ENCODE data around the gene PLEKHO1.
"Not testable (repeated sequence)": the region's sequence is repeated elsewhere in the genome, so short reads cannot be mapped to it uniquely, and the experiment has no call there.

PLEKHO1 gene

DNA sequence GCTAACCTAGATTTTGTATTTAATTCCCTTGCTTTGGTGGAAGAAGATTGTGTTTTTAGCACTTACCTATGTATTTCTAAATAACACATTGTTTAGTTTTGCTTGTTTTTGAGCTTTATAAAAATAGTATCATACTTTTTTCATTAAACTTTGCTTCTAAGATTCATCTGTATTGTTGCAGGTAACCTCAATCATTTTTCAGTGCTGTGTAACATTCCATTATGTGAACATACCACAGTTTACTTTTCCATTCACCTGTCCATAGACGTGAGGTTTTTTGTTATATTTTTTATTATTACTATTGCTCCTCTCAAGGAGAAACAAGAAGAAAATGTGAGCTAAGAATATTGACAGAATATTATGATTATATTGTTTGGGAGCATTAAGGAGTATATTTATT lies 15.2 kb upstream of the PLEKHO1 start:
- TF ChIP-seq, protein P1, sequence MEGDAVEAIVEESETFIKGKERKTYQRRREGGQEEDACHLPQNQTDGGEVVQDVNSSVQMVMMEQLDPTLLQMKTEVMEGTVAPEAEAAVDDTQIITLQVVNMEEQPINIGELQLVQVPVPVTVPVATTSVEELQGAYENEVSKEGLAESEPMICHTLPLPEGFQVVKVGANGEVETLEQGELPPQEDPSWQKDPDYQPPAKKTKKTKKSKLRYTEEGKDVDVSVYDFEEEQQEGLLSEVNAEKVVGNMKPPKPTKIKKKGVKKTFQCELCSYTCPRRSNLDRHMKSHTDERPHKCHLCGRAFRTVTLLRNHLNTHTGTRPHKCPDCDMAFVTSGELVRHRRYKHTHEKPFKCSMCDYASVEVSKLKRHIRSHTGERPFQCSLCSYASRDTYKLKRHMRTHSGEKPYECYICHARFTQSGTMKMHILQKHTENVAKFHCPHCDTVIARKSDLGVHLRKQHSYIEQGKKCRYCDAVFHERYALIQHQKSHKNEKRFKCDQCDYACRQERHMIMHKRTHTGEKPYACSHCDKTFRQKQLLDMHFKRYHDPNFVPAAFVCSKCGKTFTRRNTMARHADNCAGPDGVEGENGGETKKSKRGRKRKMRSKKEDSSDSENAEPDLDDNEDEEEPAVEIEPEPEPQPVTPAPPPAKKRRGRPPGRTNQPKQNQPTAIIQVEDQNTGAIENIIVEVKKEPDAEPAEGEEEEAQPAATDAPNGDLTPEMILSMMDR (IDR thresholded peaks at IDR 0.05; ENCODE audit: low read depth, low read length, missing control alignments), result no peak
- DNase-seq (ENCODE audit: low read depth), result no peak
- H3K4me3 ChIP-seq (ENCODE audit: low read depth, low read length), result no peak overlapping the region

DNA sequence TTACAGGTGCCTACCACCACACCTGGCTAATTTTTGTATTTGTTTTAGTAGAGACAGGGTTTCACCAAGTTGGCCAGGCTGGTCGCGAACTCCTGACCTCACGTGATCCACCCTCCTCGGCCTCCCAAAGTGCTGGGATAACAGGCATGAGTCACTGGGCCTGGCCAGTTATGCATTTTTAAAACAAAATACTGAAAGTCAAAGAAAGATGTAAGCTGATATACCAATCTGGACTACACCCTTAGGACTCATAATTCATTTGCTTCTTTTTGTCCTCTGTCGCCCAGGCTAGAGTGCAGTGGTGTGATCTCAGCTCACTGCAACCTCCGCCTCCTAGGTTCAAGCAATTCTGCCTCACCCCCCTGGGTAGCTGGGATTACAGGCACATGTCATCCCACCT lies 14.3 kb upstream of the PLEKHO1 start:
- H3K4me3 ChIP-seq (ENCODE audit: low read depth, low read length); DNase-seq (ENCODE audit: low read depth): not testable (repeated sequence)

DNA sequence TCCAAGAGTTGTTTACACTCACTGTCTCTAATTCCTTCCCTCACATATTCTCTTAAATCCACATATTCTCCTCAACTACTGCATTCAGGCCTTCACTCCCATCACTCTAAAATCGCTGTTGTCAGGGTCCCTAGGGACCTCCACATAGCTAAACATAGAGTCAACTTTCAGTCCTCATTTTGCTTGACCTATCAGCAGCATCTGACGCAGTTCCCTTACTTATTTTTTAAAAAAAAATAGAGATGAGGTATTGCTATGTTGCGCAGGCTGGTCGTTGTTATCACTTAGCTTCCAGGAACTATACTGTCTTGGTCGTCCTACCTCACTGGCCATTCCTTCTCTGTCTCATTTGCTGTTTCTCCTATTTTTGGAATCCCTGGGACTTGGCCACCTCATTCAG lies 11.7 kb upstream of the PLEKHO1 start:
- TF ChIP-seq, protein P1 (IDR thresholded peaks at IDR 0.05; ENCODE audit: low read depth, low read length, missing control alignments), result no peak
- no peak overlapping the region for H3K4me3 ChIP-seq (ENCODE audit: low read depth, low read length)
- no peak for DNase-seq (ENCODE audit: low read depth)

DNA sequence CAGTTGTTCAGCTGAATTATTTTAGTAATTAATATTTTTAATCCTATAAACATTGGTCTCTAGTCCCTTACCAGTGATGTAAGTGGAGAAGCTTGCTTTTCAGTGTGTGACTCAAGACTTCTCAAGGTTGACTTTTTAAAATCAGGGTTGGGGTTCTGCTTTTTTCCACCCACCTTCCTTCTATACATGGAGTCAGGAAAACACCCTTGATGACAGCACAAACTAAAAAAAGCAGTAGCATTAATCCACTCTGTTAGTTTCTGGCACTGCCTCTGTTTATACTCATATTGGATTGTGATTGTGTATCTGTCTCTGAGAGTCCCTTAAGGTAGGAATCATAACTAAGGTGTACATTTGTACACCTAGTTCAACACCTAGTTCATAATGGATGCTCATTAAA lies 8.3 kb upstream of the PLEKHO1 start:
- TF ChIP-seq, protein P1 (IDR thresholded peaks at IDR 0.05; ENCODE audit: low read depth, low read length, missing control alignments), result no peak
- DNase-seq (ENCODE audit: low read depth), result no peak
- H3K4me3 ChIP-seq (ENCODE audit: low read depth, low read length), result no peak overlapping the region

DNA sequence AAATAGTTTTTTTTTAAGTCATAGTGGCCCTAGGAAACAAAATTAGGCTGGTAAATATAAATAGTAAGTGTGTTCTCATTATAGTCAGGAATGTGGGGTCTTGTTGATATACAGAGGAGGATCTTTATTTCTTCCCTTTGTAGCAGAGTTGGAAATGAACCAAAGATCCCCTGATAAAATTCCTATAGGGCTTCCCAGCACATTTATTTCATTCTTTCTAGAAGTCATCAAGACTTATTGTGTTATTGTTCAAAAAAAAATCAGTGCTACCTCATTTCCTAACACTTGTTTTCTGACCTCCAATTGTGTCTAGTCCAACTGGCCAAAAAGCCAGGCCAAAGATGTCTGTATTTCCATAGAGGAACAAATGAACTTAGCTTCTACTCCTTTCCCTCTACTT lies 7.6 kb upstream of the PLEKHO1 start:
- no peak for DNase-seq (ENCODE audit: low read depth)
- no peak overlapping the region for H3K4me3 ChIP-seq (ENCODE audit: low read depth, low read length)
- TF ChIP-seq, protein P1 (IDR thresholded peaks at IDR 0.05; ENCODE audit: low read depth, low read length, missing control alignments), result no peak

DNA sequence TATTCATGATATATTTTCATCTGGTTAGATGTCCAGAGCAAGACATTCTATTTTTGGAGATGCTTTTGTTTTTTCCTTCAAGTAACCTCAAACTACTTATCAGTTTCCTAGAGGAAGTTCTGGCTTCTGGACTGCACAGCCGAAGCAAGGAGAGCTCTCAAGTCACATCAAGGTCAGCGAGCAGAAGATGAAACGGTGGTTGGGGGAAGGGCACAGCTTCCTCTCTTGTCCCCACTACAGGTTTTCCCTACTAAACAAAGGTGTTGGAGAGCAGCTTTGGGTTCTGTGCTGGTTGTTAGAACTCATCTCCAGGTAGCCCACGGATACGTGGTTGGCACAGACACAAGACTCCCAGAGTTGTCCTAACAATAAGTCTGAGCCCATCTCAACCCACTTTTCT lies 5.1 kb upstream of the PLEKHO1 start:
- DNase-seq (ENCODE audit: low read depth), result no peak
- TF ChIP-seq, protein P1 (IDR thresholded peaks at IDR 0.05; ENCODE audit: low read depth, low read length, missing control alignments), result no peak
- no peak overlapping the region for H3K4me3 ChIP-seq (ENCODE audit: low read depth, low read length)

DNA sequence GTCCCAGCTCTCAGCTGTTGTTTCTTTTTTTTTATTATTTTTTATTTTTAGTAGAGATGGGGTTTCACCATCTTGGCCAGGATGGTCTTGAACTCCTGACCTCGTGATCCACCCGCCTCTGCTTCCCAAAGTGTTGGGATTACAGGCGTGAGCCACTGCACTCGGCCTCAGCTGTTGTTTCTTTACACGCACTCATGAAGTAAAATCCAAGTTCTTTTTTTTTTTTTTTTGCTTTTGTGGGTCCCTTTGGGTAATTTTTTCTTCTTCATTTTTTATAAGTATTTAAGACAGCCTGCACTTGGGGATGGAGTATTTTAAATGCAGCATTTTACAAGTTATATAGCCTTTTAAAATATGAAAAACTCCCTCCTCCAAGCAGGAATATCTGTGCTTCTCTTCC lies 3.7 kb upstream of the PLEKHO1 start:
- H3K4me3 ChIP-seq (ENCODE audit: low read depth, low read length); DNase-seq (ENCODE audit: low read depth): not testable (repeated sequence)

DNA sequence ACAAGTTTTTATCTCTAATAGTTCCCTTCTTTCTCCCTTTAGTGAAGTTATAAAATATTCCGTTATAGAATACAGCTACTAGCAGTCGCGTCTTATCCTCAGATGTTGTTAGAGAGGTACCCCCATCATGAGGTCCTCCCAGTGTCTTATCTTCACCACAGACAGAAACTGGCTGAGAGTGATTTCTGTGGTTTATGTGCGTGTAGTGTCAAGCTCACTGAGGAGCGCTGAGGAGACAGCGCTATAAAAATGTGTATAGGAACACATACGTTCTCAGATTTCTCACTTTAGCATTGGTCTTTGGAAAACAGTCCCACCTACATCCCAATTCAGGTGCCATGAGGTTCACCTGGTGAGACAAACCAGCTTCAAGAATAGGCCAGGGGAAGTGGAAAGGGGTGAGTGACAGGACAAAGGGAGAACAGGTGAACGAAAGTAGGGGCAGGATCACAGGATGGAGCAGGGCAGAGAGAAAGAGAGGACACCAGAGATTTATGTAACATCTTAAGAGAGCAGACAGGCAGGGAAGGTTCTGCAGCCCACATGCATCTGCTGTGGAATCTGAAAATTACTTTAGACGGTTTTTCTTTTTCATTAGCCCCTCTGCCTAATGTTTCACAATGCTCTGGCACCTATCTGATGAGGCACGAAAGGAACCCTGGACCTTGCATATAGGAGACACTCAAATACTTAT lies 2.7 kb upstream of the PLEKHO1 start:
- no peak overlapping the region for H3K4me3 ChIP-seq (ENCODE audit: low read depth, low read length)
- DNase-seq (ENCODE audit: low read depth), result no peak
- TF ChIP-seq, protein P1 (IDR thresholded peaks at IDR 0.05; ENCODE audit: low read depth, low read length, missing control alignments), result no peak

All from GM12864 (cell line).